ENCODE results near the gene PPDPF. TPM values are rescaled to one million over a fixed set of nuclear protein-coding genes. Genes with fewer than 3 reads are reported as not detected.
A peak's percentile ranks its signal among the peaks of the same experiment; 100 is the strongest.
"Not testable (repeated sequence)": the region's sequence is repeated elsewhere in the genome, so short reads cannot be mapped to it uniquely, and the experiment has no call there.

PPDPF gene
- total RNA-seq, 1 experiment from 2014 or later, result 51.0 TPM

GRCh38 chr20:63567136-63567385 lies 46.5 kb downstream of the PPDPF start:
- Histone ChIP-seq H3K27ac (ENCODE audit: low read length) (no peak overlapping the region), H2AFZ (ENCODE audit: low read length) (no peak overlapping the region), H3K9ac (ENCODE audit: low read length) (no peak overlapping the region), H3K36me3 (ENCODE audit: insufficient read depth, low read length) (no peaks in the 10 kb centered on the region), H3K4me3 (ENCODE audit: low read length) (no peak overlapping the region), H3K9me3 (ENCODE audit: low read length) (no peaks in the 10 kb centered on the region), H4K20me1 (ENCODE audit: insufficient read depth, low read depth, low read length) (0 out of 2 replicates have a peak, but pooled peaks cover 3% of the 10 kb centered on the region), H3K4me1 (ENCODE audit: low read length) (no peaks in the 10 kb centered on the region), H3K4me2 (ENCODE audit: low read depth, low read length, poor library complexity, severe bottlenecking) (no peak overlapping the region), H3K9me2 (replicated peaks; ENCODE audit: insufficient read depth, low read length) (no peaks in the 10 kb centered on the region), H3K27me3 (ENCODE audit: low read length) (no peaks in the 10 kb centered on the region), H3K79me2 (ENCODE audit: low read length) (no peaks in the 10 kb centered on the region)
- no peak for DNase-seq

DNA sequence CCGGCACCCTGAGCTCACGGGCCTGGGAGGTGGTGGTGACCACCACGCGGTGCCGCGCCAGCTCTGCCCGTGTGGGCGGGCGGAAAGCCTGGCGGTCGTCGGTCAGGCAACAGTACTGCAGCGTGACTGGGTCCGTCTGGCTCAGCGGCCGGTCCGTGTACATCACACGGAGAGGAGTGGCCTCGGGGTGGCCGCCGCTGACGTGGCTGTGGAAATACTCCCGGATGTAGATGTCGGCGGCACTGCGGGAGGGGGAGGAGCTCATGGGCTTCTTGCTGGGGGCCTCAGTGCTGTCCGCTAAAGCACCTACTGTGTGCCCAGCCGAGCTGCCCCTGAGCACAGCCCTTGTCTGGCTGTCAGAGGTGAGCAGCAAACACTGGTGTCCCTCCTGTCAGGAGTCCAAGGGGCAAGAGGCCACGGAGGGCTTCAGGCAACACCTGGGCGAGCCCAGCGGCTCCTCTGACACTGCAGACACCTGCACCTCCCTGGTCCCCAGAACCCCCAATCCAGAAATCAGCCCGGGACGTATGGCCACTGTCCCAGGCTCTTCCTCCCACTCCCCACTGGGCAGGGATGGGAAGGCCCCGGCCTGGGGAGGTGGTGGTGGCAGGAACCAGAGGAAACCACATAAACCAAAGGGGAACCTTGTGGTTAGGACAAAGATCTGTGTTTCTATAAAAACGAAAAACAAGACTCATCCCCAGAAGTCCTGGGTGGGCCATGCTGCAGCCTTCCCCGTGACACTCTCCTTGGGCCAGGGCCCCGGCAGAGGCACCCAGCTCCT lies 47.0 kb downstream of the PPDPF start:
- Histone ChIP-seq H3K9me2 (replicated peaks; ENCODE audit: insufficient read depth, low read length) (no peaks in the 10 kb centered on the region), H3K9ac (ENCODE audit: low read length) (no peak overlapping the region), H3K4me1 (ENCODE audit: low read length) (no peaks in the 10 kb centered on the region), H3K79me2 (ENCODE audit: low read length) (no peaks in the 10 kb centered on the region), H4K20me1 (ENCODE audit: insufficient read depth, low read depth, low read length) (0 out of 2 replicates have a peak, but pooled peaks cover 3% of the 10 kb centered on the region), H3K27me3 (ENCODE audit: low read length) (no peaks in the 10 kb centered on the region), H3K4me3 (ENCODE audit: low read length) (no peak overlapping the region), H3K27ac (ENCODE audit: low read length) (no peak overlapping the region), H2AFZ (ENCODE audit: low read length) (no peak overlapping the region), H3K4me2 (ENCODE audit: low read depth, low read length, poor library complexity, severe bottlenecking) (no peak overlapping the region), H3K9me3 (ENCODE audit: low read length) (no peaks in the 10 kb centered on the region), H3K36me3 (ENCODE audit: insufficient read depth, low read length) (no peaks in the 10 kb centered on the region)
- no peak for DNase-seq

DNA sequence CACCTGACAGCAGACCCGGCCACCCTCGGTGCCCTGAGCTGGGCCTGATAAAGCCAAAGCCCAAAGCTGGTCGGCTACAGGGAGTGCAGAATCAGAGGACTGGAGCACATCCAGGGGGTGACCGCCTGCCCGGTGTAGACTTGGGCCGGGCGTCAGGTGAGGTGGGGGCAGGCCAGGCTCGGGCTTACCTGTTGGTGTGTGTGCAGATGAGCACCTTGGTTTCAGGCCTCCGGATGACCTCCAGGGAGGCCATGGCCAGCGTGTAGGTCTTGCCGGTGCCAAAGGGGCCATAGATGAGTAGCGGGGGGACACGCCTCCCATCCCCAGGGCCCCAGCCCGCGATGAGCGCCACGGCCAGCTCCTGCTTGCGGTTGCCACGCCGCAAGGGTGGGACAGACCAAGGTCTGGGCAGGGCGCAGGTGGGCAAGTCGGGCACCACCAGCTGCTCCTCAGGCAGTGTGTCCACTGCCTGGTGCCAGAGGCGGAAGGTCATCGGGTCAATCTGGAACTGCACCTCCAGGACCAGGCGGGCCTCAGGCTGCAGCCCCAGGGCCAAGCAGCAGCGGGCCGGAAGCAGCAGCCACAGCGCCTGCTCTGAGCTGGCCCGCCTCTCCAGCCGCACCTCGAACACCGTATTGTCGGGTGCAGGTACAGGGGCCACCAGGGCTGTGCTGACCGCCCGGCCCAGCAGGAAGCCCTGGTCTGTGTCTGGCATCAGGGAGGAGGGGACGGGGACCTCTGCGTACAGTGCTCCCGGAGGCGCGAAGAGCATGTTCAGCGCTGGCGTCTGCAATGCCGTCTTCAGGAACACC lies 47.8 kb downstream of the PPDPF start:
- no peaks in the 10 kb centered on the region for H3K9me2 ChIP-seq (replicated peaks; ENCODE audit: insufficient read depth, low read length)
- H2AFZ ChIP-seq (ENCODE audit: low read length), result no peak overlapping the region
- no peaks in the 10 kb centered on the region for H3K27me3 ChIP-seq (ENCODE audit: low read length)
- H3K4me1 ChIP-seq (ENCODE audit: low read length), result peaks cover 4% of the 10 kb centered on the region
- no peak overlapping the region for H3K9ac ChIP-seq (ENCODE audit: low read length)
- no peak for DNase-seq
- H4K20me1 ChIP-seq (ENCODE audit: insufficient read depth, low read depth, low read length), result 0 out of 2 replicates have a peak, but pooled peaks cover 8% of the 10 kb centered on the region
- no peaks in the 10 kb centered on the region for H3K79me2 ChIP-seq (ENCODE audit: low read length)
- H3K36me3 ChIP-seq (ENCODE audit: insufficient read depth, low read length), result no peaks in the 10 kb centered on the region
- H3K4me3 ChIP-seq (ENCODE audit: low read length), result no peak overlapping the region
- no peak overlapping the region for H3K4me2 ChIP-seq (ENCODE audit: low read depth, low read length, poor library complexity, severe bottlenecking)
- no peak overlapping the region for H3K27ac ChIP-seq (ENCODE audit: low read length)
- no peaks in the 10 kb centered on the region for H3K9me3 ChIP-seq (ENCODE audit: low read length)

- no peaks in the 10 kb centered on the region for H3K27me3 ChIP-seq (ENCODE audit: low read length)
- H3K9me3 ChIP-seq (ENCODE audit: low read length), result no peaks in the 10 kb centered on the region
- H3K9ac ChIP-seq (ENCODE audit: low read length), result no peak overlapping the region
- H3K36me3 ChIP-seq (ENCODE audit: insufficient read depth, low read length), result no peaks in the 10 kb centered on the region
- no peak overlapping the region for H3K27ac ChIP-seq (ENCODE audit: low read length)
- H3K4me3 ChIP-seq (ENCODE audit: low read length), result no peak overlapping the region
- peaks cover 8% of the 10 kb centered on the region for H3K4me1 ChIP-seq (ENCODE audit: low read length)
- no peak for DNase-seq
- 0 out of 2 replicates have a peak, but pooled peaks cover 11% of the 10 kb centered on the region for H4K20me1 ChIP-seq (ENCODE audit: insufficient read depth, low read depth, low read length)
- no peak overlapping the region for H2AFZ ChIP-seq (ENCODE audit: low read length)
- no peaks in the 10 kb centered on the region for H3K79me2 ChIP-seq (ENCODE audit: low read length)
- H3K4me2 ChIP-seq (ENCODE audit: low read depth, low read length, poor library complexity, severe bottlenecking), result no peak overlapping the region
- H3K9me2 ChIP-seq (replicated peaks; ENCODE audit: insufficient read depth, low read length), result no peaks in the 10 kb centered on the region
Measured at GRCh38 chr20:63568986-63569949, 48.7 kb downstream of the PPDPF start.

DNA sequence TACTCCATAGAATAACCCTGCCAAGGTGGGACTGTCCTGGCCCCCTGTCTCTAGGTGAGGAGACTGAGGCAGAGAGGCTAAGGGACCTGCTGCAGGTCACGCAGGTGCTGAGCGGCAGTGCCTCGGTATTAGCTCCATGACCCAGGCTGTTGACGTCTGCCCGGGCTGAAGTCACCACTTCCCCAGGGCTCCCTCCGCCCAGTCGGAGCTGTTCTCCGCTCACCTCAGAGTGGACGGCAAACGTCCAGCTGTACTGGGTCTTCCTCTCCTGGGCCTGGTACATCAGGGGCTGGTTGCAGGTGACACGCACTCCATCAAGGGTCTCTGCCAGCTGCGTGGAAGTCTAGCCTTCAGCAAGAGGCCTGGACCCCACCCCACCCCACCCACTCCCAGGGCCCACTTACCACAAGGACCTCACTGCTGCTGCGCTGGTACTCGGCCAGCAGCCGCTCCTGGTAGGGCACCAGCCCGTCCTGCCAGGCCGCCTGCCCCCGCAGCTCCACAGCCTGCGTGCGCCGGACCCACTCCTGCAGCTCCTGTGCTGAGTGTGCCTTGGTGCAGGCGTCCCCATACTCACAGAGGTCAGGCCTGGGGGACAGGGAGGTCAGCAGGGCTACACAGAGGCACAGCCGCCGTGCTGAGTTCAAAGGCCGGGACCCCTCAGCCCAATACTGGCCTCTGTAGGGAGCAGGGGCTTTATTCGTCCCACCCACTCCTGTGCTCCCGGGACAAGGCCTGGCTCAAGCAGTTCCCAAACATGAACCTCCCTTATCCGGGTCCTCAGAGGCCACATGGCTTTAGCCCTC lies 49.9 kb downstream of the PPDPF start:
- H4K20me1 ChIP-seq (ENCODE audit: insufficient read depth, low read depth, low read length), result 0 out of 2 replicates have a peak, but pooled peaks cover 11% of the 10 kb centered on the region

GRCh38 chr20:63571087-63571478 lies 50.5 kb downstream of the PPDPF start:
- not testable (repeated sequence) for H3K79me2 ChIP-seq (ENCODE audit: low read length); H3K9ac ChIP-seq (ENCODE audit: low read length); H3K9me2 ChIP-seq (replicated peaks; ENCODE audit: insufficient read depth, low read length); DNase-seq; H3K9me3 ChIP-seq (ENCODE audit: low read length); H3K27me3 ChIP-seq (ENCODE audit: low read length); H3K36me3 ChIP-seq (ENCODE audit: insufficient read depth, low read length); H3K27ac ChIP-seq (ENCODE audit: low read length); H3K4me2 ChIP-seq (ENCODE audit: low read depth, low read length, poor library complexity, severe bottlenecking); H2AFZ ChIP-seq (ENCODE audit: low read length); H3K4me3 ChIP-seq (ENCODE audit: low read length)
- Histone ChIP-seq H4K20me1 (ENCODE audit: insufficient read depth, low read depth, low read length) (0 out of 2 replicates have a peak, but pooled peaks cover 11% of the 10 kb centered on the region), H3K4me1 (ENCODE audit: low read length) (peaks cover 12% of the 10 kb centered on the region)

More for the DNA sequence above, 49.9 kb downstream of the PPDPF start:
- no peak overlapping the region for H2AFZ ChIP-seq (ENCODE audit: low read length)
- no peaks in the 10 kb centered on the region for H3K79me2 ChIP-seq (ENCODE audit: low read length)
- H3K36me3 ChIP-seq (ENCODE audit: insufficient read depth, low read length), result no peaks in the 10 kb centered on the region
- no peak overlapping the region for H3K4me2 ChIP-seq (ENCODE audit: low read depth, low read length, poor library complexity, severe bottlenecking)
- no peak overlapping the region for H3K9ac ChIP-seq (ENCODE audit: low read length)
- no peaks in the 10 kb centered on the region for H3K9me2 ChIP-seq (replicated peaks; ENCODE audit: insufficient read depth, low read length)
- no peak overlapping the region for H3K4me3 ChIP-seq (ENCODE audit: low read length)
- H3K27me3 ChIP-seq (ENCODE audit: low read length), result no peaks in the 10 kb centered on the region
- peak; percentile 38 for DNase-seq
- no peaks in the 10 kb centered on the region for H3K9me3 ChIP-seq (ENCODE audit: low read length)
- H3K4me1 ChIP-seq (ENCODE audit: low read length), result peaks cover 12% of the 10 kb centered on the region
- H3K27ac ChIP-seq (ENCODE audit: low read length), result no peak overlapping the region
